HG02588 (cell line): ENCODE data around the gene CCDC187.
A peak's percentile ranks its signal among the peaks of the same experiment; 100 is the strongest.

ENCODE experiments used
- ATAC-seq: cut with Tn5 transposase; IDR thresholded peaks from one replicate; pipeline ENCODE4 v1.9.1; 2021; ENCODE audit warnings: mild to moderate bottlenecking, moderate library complexity; ENCODE audit not compliant: unreplicated experiment

Gene CCDC187

DNA sequence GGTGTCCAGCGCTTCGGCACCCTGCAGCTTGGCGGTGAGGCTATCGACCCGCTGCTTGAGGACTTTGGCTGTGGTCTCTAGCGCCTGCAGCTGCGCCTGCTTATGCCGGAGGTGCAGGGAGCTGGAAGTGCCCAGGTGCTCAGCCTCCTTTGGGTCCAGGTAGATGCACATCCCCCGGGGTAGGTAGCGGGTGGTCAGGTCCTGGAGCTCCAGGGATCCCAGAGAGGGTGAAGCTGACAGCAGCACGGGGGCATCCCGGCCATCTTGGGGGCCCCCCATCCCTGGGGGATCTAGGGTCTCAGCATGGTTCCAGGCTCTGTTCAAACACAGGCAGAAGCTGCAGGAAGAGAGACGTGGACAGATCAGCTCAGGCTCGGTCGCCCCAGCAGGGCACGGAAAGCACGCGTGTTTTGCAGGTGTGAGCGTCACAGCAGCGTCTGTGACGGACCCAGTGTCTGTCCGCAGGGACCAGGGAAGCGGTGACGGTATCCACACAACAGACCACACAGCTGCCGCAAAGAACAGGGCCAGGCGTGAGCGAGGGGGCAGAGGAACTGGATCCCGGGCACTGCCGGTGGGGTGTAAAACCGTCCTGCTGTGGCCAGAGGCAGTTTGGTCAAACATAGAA is 17.4 kb downstream of the CCDC187 start:
- no peak for ATAC-seq

DNA sequence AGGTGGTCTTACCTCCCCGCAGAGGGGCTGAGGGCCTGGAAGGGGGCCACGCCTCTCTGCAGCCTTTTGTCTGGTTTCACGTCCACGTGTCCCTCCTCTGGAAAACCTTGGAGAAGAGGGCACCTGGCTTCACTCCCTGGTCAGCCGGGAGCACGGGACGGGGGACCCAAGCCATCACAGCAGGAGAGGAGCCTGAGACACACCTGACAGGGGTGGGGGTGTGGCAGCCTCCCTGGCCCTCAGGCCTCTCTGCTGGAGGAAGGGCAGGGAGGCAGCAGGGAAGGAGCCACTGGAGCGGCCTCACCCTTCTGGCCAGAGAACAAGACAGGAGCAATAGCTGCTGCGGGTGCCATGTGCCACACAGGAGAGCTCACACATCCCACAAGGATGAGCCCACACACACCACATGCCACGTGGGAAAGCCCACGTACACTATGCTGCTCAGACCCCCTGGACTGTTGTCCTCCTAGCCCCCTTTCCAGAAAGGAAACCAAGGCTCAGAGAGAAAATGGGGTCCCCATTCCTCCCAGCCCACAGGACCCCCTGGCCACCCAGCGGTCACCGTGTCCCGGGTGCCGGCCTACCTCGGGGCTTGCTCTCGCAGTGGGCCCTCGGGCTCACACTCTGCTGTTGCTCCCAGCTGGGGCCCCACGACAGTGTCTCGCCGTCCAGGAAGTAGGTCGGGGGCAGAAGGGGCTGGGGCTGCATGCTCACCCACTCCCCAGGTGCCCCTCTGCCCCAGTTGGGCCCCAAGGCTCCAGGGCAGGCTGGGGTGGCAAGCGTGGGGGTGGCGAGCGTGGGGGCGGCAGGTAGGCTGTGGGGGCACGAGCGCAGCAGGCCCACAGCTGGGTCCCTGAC is 18.2 kb downstream of the CCDC187 start:
- no peak for ATAC-seq

DNA sequence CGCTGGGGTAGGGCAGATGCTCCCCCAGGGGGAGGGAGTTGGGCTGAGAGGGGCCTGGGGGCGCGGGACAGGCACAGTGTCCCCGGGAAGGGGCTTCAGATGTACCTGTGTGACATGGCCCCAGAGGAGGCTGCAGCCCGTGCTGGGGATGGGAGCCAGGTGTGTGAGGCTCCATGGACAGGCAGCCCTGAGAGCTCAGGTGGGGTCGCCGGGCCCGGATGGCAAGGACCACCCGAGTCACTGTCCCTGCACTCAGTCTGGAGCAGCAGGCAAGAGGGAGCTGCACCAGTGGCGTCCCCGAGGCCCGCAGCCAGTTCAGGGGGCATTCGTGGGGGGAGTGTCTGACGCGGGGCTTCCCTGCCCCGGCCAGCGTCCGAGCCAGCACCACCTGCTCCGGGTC is 18.9 kb downstream of the CCDC187 start:
- ATAC-seq: no peak

DNA sequence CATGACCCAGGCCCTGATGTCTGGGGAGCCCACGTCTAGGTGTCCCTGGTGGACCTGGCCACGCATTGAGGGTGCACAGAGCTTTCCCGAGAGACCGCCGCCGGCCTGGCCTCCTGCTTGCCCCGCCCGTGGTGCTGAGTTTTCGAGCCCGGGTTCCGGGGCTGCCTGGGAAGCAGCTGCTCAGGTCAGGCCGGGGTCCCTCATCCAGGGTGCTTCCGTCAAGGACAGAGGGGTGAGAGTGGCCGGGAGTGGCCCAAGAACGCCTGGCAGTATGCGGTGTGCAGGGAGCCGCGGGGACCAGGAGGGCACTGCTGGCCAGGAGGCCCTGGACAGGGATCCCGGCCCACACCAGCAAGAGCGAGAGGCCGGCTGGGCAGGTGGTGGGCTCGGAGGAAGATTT is 19.6 kb downstream of the CCDC187 start:
- ATAC-seq: no peak

DNA sequence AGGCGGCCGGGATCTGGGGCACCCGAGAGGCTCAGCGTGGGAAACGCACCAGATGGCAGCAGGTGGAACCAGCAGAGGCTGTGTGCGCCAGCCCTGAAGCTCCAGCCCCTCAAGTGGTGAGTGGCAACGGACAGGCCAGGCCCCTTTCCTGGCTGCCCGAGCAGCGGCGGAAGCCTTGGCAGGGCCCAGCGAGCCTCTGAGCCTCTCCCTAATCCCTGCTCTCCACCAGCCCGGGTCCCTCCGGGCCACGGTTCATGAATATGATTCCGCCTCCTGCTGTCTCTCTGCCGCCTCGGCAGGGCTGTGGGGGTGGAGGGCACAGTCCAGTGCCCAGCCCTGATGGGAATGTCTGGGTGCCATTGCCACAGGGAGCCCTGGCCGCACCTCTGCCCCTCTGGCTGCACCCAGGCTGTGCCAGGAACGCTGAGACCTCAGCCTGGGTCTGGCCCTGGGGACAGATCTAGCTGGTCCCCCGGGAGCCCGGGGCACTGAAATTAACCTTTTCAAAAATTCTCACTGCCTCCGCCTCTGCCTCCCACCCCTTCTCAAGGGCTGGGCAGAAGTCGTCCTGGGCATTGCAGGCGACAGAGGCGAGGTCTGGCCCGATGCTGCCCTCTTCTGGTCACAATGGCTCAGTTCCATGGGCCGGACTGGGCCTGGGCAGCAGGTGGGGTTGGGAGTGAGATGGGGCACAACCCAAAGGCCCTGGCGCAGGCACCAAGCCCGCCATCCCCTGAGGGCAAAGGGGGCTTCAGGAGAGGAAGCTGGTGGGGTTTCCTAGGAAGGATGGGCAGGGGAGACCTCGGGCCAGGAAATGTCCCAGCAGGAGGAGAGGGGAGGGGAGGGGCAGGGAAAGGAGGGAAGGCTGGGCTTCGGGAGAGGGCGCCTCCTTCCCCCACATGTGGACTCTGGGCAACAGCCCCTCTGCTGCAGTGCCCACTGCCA is 20.3 kb downstream of the CCDC187 start:
- peak; percentile 65 for ATAC-seq

DNA sequence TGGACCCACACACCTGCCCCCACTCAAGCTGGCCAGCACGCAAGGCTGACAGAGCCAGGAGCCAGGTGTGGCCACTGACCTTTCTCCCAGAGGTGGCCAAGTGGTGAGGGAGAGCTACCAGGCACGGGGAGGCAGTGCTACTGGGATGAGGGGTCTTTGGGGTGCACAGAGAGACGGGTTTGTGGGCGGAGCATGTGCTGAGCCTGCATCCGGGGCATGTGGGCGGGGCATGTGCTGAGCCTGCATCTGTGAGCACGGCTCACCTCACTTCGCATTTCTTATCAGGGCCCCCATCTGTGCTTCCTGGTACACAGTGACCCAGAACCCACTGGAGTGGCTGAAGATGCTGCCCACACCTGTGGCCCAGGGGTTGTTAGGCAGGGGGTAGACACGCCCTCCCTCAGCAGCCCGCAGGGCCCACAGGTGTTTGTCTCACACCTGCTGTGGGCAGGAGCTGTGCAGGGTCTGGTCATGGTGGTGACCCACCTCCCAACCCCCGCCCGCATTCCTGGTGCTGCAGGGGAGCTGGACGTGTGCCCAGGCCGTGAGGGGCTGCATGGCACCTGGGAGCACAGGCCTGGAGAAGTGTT is 21.5 kb downstream of the CCDC187 start:
- no peak for ATAC-seq

DNA sequence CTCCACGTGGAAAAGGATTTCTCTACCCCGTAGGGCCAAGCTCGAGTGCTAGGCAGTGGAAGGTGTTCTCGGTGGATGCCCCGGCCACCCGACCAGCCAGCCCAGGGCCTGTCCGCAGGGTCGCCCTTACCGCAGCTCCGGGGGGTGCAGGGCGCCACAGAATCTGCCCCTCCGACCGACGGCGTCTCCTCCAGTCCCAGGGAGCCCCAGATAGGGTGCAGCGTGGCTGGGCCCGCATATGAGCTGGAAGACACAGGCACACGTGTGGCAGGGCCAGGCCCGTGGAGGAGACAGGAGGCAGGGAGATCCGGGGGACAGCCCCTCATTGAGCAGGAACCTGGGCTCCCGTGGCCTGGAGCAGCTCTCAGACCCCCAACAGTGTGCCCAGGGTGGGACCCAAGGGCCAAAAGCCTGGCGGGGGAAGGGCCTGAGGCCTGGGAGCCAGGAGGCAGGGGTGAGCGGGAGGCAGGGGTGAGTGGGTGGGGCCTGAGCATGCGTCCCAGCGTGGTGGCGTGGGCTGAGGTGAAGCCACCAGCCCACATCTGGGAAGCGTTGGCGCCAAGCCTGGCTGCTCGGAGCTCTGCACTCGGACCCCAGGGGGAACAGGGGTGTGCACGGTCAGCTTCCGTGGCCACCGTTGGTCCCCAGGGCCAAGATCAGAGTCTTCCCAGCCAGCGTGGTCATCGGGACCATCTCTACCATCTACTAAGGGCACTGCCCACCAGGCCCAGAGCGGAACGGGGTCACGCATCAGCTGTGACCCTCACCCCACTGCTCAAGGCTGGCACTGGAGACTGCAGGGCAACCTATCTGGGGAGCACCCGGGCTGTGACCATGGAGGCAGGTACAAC is 22.2 kb downstream of the CCDC187 start:
- ATAC-seq: no peak

DNA sequence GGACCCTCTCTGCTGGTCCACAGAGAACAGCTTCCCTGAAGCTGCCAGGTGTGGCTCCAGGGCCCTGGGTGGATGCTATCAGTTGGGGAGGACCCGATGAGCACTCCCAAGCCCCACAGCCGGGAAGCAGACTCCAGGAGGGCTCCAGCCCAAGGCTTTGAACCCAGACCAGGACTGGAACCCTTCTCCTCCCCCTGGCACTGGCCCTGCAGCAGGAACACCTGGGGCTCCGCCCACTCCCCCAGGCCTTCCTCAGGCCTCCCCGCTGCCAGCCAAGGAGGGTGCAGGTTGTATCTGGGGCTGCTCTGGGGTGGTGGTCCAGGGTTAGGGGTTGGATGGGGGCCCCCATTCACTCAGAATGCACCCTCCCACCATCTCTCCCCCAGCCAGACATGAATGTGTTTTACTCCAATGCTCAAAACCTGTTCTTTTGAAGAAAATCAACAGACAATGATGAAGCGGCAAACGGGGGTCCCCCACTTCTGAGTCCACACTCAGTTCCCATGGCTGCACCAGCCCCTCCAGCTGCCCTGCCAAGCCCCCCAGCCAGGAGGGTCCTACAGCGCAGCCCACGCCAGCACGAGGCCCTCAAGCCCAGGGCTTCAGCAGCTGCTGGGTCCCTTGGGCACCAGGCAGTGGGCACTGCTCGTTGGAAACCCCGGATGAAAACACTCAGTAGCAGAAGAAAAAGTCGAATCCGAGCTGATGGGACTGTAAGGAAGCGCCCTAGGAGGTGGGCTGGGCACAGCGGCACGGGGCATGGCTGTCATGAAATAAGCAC is 23.2 kb downstream of the CCDC187 start:
- no peak for ATAC-seq

DNA sequence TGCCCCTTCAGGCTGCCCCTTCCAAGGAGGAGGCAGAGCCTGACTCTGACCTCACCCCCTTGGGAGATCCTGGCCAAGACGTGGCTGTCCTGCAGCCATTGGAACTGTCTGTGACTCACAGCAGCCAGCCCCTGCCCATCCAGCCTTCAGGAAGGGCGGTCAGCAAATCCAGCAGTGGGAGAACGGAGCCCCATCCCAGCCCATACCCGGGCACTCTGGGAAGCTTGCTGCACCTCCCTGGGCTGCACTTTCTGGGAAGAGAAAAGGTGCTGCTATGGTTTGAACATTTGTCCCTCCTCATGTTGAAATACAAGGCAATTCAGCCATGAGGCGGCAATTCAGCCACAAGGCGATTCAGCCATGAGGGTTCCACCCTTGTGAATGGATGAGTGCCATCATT is 24.4 kb downstream of the CCDC187 start:
- ATAC-seq: no peak

DNA sequence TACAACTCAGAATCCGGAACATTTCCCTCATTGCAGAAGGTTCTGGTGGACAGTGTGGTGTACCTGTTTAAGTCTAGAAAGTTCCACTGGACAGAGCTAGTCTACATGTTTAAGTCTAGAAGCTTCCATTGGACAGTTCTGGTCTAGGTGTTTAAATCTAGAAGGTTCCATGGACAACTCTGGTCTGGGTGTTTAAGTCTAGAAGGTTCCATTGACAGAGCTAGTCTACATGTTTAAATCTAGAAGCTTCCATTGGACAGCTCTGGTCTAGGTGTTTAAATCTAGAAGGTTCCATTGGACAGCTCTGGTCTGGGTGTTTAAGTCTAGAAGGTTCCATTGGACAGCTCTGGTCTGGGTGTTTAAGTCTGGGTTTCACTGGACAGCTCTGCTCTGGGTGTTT is 25.0 kb downstream of the CCDC187 start:
- ATAC-seq: no peak

DNA sequence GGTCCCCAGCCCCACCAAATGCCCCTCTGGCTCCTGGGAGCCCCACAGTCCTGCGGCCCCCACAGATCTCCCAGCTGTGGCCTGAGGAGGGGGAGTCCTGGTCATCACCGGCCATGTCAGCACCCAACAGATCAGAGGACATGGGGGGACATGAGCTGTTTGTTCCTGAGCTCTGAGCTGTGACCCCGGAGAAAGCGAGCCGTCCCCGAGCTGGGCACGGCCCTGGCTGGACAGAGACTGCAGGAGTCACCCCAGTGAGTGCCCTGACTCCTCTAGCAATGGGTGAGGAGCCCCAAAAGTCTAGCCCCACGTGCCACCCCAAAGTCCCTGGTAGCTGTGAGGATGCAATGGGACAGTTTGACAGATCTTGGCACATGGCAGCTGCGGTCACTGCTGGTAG is 25.7 kb downstream of the CCDC187 start:
- ATAC-seq: no peak

DNA sequence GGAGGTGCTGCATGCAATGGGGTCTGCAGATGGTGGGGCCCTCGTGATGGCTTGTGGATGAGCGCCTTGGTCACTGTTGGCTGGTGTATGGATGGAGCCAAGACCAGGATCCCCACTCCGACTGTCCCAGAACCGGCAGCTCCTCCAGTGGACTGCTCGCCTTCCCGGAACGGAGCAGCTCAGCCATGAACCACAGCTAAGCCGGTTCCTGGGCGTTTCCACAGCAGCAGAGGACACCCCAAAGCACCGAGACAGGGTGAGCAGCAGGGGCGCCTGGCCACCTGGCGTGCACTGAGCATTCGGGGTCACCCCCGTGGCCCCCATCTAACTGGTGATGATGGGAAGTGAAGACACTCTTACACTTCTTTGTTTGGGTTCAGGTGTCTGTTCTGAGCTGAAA is 26.1 kb downstream of the CCDC187 start:
- no peak for ATAC-seq

DNA sequence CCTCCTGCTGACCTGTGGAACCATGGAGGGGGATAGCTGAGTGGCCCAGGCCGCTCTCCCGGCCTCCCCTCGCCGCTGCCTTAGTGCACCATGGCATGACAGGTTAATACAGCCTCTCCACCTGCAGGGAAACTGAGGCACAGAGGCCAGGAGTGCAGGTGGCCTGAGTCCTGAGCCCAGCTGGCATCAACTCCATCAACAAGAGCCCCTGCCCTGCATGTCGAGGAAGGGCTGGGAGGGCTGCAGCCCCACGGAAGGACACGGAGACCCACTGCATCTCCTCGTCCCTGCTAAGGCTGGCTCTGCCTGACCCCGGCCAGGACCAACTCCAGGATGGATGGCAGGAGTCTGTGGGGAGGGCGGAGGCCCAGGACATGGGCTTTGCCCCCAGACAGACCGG is 27.2 kb downstream of the CCDC187 start:
- ATAC-seq: no peak

DNA sequence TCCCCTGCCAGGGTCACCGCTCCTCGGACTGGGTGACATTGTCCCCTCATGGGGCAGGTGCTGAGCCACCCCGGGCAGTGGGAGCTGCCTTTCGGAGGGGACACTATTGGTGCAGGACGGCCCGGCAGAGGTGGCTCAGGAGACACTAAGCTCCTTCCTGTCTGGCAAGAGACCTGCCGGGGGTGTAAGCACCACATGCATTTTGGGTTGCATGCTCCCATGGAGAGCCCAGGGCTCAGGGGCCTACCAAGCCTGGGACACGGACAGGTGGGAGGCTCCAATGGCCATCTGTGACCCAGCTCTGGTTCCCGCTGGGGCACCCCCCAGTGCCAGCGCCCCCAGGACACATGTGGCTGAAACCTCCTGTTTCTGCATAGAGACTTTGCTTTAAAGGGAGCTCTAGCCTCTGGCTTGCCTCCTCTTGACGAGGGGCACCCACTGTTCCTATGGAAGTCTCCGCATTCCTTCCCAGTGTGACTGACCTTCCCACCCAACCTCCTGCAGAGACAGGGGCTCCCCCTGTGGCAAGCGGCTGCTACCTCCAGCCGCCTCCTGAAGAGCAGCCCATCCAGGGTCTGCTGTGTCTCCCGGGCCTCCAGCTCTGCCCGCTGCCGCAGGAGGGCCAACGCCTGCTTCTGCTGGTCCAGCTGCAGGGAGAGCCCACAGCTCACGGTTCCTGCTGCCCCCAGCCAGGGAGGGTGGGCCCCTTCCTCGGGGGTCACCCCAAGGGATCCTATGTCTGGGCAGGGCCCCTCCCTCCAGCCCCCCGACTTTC is 28.1 kb downstream of the CCDC187 start:
- ATAC-seq: no peak

DNA sequence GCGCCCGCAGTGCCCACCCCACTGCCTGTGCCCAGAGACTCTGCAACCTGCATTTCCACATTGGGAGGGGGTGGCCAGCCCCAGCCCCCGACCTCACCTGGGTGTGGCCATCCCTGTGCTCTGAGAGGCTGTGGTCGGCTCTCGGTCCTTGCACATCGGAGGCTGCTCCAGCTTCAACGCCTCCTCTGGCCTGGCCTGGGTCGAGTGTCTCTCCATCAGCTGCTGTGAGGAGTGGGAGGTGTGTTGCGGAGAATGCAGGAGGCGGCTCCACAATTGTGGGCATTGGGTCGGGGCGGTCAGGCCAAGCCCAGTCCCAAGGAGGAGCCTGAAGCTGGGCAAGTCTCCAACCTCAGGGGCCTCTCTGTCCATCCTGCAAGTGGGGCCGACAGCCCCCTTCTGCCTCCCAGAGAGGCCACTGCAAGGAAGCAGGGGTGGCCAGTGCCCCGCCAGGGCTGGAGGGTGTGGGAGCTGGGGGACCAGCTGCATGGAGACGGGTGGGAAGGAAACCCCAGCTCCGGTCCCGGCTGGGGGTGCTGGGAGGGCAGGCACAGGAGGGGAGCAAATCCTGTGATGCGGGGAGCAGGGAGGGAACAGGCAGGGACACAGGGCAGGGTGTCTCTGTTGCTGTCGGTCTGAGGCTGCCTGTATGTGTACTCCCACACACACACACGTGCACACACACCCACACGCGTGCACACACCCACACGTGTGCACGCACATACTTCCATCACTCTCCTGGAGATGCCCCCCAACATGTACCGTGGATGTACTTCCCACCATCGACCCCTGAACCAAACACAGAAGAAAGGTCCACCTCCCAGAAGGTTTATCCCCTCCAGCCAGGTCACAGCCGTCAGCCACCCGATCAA is 28.9 kb downstream of the CCDC187 start:
- no peak for ATAC-seq

DNA sequence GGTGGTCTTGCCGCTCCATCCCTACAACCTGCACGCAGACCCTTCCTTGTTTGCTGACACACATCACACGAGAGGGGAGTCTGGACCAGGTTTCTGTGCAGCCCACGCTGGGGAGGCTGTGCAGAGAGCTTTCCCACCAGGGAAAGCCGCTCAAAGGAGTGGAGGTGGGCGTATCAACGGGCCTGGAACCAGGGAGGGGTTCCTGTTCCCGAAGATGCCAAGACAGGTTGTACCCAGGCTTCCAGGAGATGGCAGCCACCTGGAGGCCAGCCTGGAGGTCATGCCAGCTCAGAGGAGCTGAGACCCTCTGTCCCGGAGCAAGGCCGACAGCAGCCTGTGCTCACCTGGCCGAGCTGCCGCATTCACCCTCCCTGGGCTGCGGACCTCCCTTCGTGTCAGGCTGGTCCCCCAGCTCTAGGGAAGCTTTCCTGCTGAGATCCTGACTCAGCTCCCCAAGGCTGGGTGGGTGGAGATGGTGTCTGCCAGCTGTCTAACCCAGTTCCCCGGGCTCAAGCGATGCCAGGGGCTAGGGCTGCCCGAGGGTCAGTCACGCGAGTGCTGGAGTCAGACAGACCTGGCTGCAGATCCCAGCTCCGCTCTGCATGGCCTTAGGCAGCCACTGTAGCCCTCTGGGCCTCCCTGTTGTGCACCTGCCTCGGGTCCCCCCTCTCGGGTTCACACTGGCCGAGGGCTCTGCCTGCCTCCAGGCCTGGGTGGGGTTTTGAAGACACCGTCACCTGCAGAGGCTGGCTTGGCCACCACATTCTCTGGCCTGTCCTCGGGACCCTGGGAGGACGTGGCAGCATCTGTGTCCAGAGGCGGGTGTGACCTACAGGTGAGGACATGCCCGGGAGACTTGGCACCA is 29.7 kb downstream of the CCDC187 start:
- no peak for ATAC-seq
